B cell (primary cell): ENCODE results near the gene COLEC12. TPM values are rescaled to one million over a fixed set of nuclear protein-coding genes. Genes with fewer than 3 reads are reported as not detected.
A peak's percentile ranks its signal among the peaks of the same experiment; 100 is the strongest.

Experiments used
- ATAC-seq: fragments of 200-7000 bp; cut with Tn5 transposase; one replicate; pipeline ENCODE4 v1.10.0; 2021; ENCODE audit warnings: low read depth, mild to moderate bottlenecking, moderate number of reproducible peaks, moderate library complexity
- CTCF ChIA-PET: fragments of 350-600 bp; sonication (Branson Sonifier 250); formaldehyde crosslinking; loops from one replicate; lab custom pipeline; 2021; ENCODE audit warnings: antibody characterized with exemption, inconsistent platforms; lab: Charles Lee
- POLR2A ChIA-PET: fragments of 350-600 bp; sonication (Branson Sonifier 250); formaldehyde crosslinking; loops from one replicate; lab custom pipeline; 2021; ENCODE audit warnings: antibody characterized with exemption; lab: Charles Lee
- DNase-seq: peaks from one replicate; pipeline ENCODE4 v3.0.0; 2013
- H2AFZ ChIP-seq: 2 replicates; pipeline ENCODE4 v1.6.1; 2012; ENCODE audit warnings: mild to moderate bottlenecking, low read depth, low read length; ENCODE audit not compliant: insufficient read depth, poor library complexity, severe bottlenecking
- H3K27ac ChIP-seq, 2 donors: 1 replicate in 1 of 2; 2 replicates in 1 of 2; pipeline ENCODE4 v1.5.1; 2012 to 2013; ENCODE audit warnings: low read length in 2 of 2, mild to moderate bottlenecking in 2 of 2, moderate library complexity in 1 of 2
- H3K27me3 ChIP-seq, 4 experiments: fragments of 200-600 bp in 1 of 4; sonication (generic) in 1 of 4; replicated peaks in 1 of 4; 1 replicate in 2 of 4; 2 replicates in 2 of 4; pipeline versions ENCODE4 v1.6.1 to v1.7.0; 2013 to 2016; ENCODE audit warnings: low read length in 3 of 4, mild to moderate bottlenecking in 2 of 4, mixed read lengths in 1 of 4, moderate library complexity in 1 of 4; ENCODE audit not compliant: insufficient read depth in 4 of 4, control insufficient read depth in 3 of 4; ENCODE audit errors: control extremely low read depth in 1 of 4
- H3K36me3 ChIP-seq, 2 experiments: replicated peaks in 1 of 2; 1 replicate in 1 of 2; 2 replicates in 1 of 2; pipeline versions ENCODE4 v1.6.1 to v1.7.1; 2013; ENCODE audit warnings: low read length in 1 of 2; ENCODE audit not compliant: insufficient read depth in 2 of 2, control insufficient read depth in 1 of 2; ENCODE audit errors: control extremely low read depth in 1 of 2, extremely low read depth in 1 of 2
- H3K4me1 ChIP-seq, 2 donors: fragments of 200-600 bp in 1 of 2; sonication (generic) in 1 of 2; 1 replicate in 1 of 2; 2 replicates in 1 of 2; pipeline versions ENCODE4 v1.5.1 to v1.6.1; 2013 to 2017; ENCODE audit warnings: low read length in 2 of 2; ENCODE audit not compliant: control insufficient read depth in 2 of 2, insufficient read depth in 2 of 2
- H3K4me2 ChIP-seq: replicated peaks from 2 replicates; pipeline ENCODE3; 2012; ENCODE audit warnings: mild to moderate bottlenecking, low read depth, low read length; ENCODE audit not compliant: poor library complexity, severe bottlenecking
- H3K4me3 ChIP-seq, 5 experiments: fragments of 200-600 bp in 1 of 5; sonication (generic) in 1 of 5; 1 replicate in 3 of 5; 2 replicates in 2 of 5; pipeline versions ENCODE4 v1.5.1 to v1.7.0; 2011 to 2016; ENCODE audit warnings: low read length in 4 of 5, mild to moderate bottlenecking in 4 of 5, low read depth in 2 of 5, control low read depth in 1 of 5, moderate library complexity in 1 of 5; ENCODE audit not compliant: insufficient read depth in 1 of 5; ENCODE audit errors: control extremely low read depth in 1 of 5, extremely low read depth in 1 of 5
- H3K79me2 ChIP-seq: fragments of 200-600 bp; sonication (generic); one replicate; pipeline ENCODE4 v1.6.0; 2016; ENCODE audit warnings: low read length; ENCODE audit not compliant: control insufficient read depth, insufficient read depth
- H3K9ac ChIP-seq: fragments of 200-600 bp; sonication (generic); 2 replicates; pipeline ENCODE4 v1.6.1; 2017; ENCODE audit warnings: mild to moderate bottlenecking, low read length, moderate library complexity
- H3K9me3 ChIP-seq, 3 donors: one replicate each; pipeline versions ENCODE4 v1.6.1 to v1.7.1; 2013; ENCODE audit warnings: low read length in 2 of 3; ENCODE audit not compliant: control insufficient read depth in 2 of 3, insufficient read depth in 1 of 3; ENCODE audit errors: control extremely low read depth in 1 of 3
- H4K20me1 ChIP-seq: 2 replicates; pipeline ENCODE4 v1.6.0; 2012; ENCODE audit warnings: mild to moderate bottlenecking, low read length; ENCODE audit not compliant: insufficient read depth, control insufficient read depth, poor library complexity, severe bottlenecking
- H3K27ac Mint-ChIP-seq: one replicate; pipeline ENCODE4 v1.8.0; 2021; ENCODE audit warnings: mixed read lengths
- H3K27me3 Mint-ChIP-seq: one replicate; pipeline ENCODE4 v1.8.0; 2021; ENCODE audit warnings: mixed read lengths
- H3K4me1 Mint-ChIP-seq: one replicate; pipeline ENCODE4 v1.8.0; 2021; ENCODE audit warnings: mixed read lengths
- H3K4me3 Mint-ChIP-seq: one replicate; pipeline ENCODE4 v1.8.0; 2021; ENCODE audit warnings: mixed read lengths
- H3K9me3 Mint-ChIP-seq: one replicate; pipeline ENCODE4 v1.8.0; 2022; ENCODE audit warnings: mixed read lengths; ENCODE audit not compliant: insufficient read depth
- EZH2 ChIP-seq: IDR thresholded peaks from 2 replicates; pipeline ENCODE4 v1.6.1; 2012; ENCODE audit warnings: borderline replicate concordance, low read depth, mild to moderate bottlenecking, moderate library complexity, low read length; ENCODE audit not compliant: insufficient read depth, poor library complexity, severe bottlenecking
- WGBS: methylation state at CpG from one replicate; pipeline ENCODE4 v1.1.5; 2013; ENCODE audit warnings: missing lambda C conversion rate; ENCODE audit not compliant: insufficient coverage; 5-methylcytosine and 5-hydroxymethylcytosine counted together
- intact Hi-C: fragments of 100-400 bp; cut with micrococcal nuclease; formaldehyde crosslinking; loops from one replicate; pipeline ENCODE4 v1.10.0; 2022
- polyA plus RNA-seq: library from polyadenylated mRNA; depleted of rRNA; stranded (reverse); fragments of >200 nt; gene quantifications from 2 replicates; pipeline ENCODE4 v1.2.3, GENCODE V29; 2012
- total RNA-seq, 2 donors: library from RNA; stranded (reverse); fragments of 120-200 nt in 1 of 2; gene quantifications; 1 replicate in 1 of 2; 2 replicates in 1 of 2; pipeline versions ENCODE4 v1.2.3 to v1.2.4, GENCODE V29; 2013 to 2022
- TF ChIP-seq, protein P1 (sequence below): fragments of 200-600 bp; IDR thresholded peaks from one replicate; pipeline ENCODE4 v1.8.0; 2022; ENCODE audit warnings: antibody characterized with exemption, mild to moderate bottlenecking

The COLEC12 gene
- total and polyA plus RNA-seq, 2 donors (not counting 1 experiment from before 2014, with no cell fraction given) = not detected

DNA sequence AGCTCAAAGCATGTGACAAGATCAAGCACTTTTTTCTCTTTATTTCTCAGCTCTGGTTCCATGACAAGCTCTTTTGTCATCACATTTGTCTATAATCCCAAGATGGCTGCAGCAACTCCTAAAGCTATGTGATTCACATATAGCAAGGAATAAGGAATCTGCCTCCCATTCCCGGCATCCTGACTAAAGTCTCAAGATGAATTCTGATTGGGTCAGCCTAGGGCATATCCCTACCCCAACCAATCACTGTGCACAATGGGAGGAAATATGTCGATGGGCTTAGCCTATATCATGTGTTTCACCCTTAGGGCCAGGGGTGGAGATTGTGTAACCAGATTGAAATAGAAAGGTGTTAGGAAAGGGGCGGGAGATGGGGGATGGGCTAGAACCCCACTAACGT, 23.1 kb upstream of the COLEC12 start:
- H3K27me3 Mint-ChIP-seq = peaks cover 7% of the 10 kb centered on the region
- Histone ChIP-seq H3K79me2 (no peaks in the 10 kb centered on the region), H3K4me3 (no peak overlapping the region), H3K9me3 (no peaks in the 10 kb centered on the region), H4K20me1 (no peaks in the 10 kb centered on the region), H3K4me1 (no peaks in the 10 kb centered on the region), H3K4me2 (no peak overlapping the region), H3K27ac (no peak overlapping the region), H2AFZ (no peak overlapping the region), H3K27me3 (no peaks in the 10 kb centered on the region), H3K36me3 (no peaks in the 10 kb centered on the region), H3K9ac (no peak overlapping the region)
- H3K4me3 Mint-ChIP-seq = no peak overlapping the region
- CTCF ChIA-PET = no interaction called here
- no peaks in the 10 kb centered on the region for H3K4me1 Mint-ChIP-seq
- TF ChIP-seq EZH2 = no peak
- TF ChIP-seq, protein P1, sequence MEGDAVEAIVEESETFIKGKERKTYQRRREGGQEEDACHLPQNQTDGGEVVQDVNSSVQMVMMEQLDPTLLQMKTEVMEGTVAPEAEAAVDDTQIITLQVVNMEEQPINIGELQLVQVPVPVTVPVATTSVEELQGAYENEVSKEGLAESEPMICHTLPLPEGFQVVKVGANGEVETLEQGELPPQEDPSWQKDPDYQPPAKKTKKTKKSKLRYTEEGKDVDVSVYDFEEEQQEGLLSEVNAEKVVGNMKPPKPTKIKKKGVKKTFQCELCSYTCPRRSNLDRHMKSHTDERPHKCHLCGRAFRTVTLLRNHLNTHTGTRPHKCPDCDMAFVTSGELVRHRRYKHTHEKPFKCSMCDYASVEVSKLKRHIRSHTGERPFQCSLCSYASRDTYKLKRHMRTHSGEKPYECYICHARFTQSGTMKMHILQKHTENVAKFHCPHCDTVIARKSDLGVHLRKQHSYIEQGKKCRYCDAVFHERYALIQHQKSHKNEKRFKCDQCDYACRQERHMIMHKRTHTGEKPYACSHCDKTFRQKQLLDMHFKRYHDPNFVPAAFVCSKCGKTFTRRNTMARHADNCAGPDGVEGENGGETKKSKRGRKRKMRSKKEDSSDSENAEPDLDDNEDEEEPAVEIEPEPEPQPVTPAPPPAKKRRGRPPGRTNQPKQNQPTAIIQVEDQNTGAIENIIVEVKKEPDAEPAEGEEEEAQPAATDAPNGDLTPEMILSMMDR = no peak
- DNase-seq (no peak), ATAC-seq (no peak)
- H3K9me3 Mint-ChIP-seq = no peaks in the 10 kb centered on the region
- POLR2A ChIA-PET = no interaction called here
- intact Hi-C loops = no loop called here
- WGBS = 91% methylated on average over 2 of the region's 4 CpGs
- H3K27ac Mint-ChIP-seq = no peak overlapping the region

DNA sequence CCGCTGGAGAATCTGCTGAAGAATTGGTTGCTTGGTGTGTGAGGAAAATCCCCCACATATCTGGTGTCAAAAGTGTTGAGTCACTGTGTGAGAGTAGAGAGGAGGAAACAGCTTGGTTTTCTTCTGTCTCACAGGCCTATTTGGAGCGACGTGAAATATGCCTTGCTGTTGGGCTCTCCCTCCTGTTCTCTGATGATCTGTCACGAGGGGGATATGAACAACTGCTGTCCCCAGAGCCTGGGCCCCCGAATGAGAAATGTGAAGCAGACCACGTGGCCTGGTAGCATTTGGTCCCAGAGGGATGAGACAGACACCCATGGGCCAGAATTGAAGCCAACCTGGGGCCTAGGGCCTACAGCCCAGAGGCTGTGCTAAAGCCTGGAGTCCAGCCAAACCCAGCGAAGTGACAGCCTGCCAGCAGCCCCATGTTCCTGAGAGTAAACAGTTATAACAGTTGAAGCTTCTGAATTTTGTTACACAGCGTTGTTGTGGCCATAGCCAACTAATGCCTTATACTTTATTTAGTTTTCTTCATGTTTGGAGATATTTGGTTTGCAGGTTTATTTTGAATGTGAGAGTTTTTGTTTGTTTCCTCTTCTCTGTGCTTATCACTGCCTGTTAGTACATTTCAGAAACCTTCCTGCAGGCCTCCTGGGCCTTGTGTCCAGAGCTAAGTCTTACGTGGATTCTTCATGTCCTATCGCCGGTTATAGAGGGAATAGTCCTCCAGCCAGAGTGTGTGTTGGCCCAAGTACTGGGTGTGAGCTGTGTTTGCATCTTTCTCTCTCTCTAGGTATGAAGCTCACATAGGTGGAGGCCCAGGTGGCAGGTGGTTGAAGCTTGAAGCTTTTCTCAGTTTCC, 18.7 kb upstream of the COLEC12 start:
- no peak overlapping the region for H3K4me3 ChIP-seq
- Mint-ChIP-seq H3K27ac (no peak overlapping the region), H3K4me1 (no peaks in the 10 kb centered on the region), H3K27me3 (peaks cover 3% of the 10 kb centered on the region), H3K9me3 (no peaks in the 10 kb centered on the region), H3K4me3 (no peak overlapping the region)
- no peak overlapping the region for H3K9ac ChIP-seq
- 33% methylated on average over 8 of the region's 11 CpGs for WGBS
- peak overlapping the region; percentile 16 for H2AFZ ChIP-seq
- POLR2A ChIA-PET = no interaction called here
- H3K79me2 ChIP-seq = no peaks in the 10 kb centered on the region
- no peak for ATAC-seq
- no peak overlapping the region for H3K4me2 ChIP-seq
- H3K4me1 ChIP-seq = no peaks in the 10 kb centered on the region
- H3K27me3 ChIP-seq = no peaks in the 10 kb centered on the region
- TF ChIP-seq, protein P1 = no peak
- TF ChIP-seq EZH2 = no peak
- CTCF ChIA-PET = no interaction called here
- H3K9me3 ChIP-seq = peaks cover 0 to 1% (median 0%) of the 10 kb centered on the region in 3 donors
- no peak for DNase-seq
- no peaks in the 10 kb centered on the region for H3K36me3 ChIP-seq
- intact Hi-C loops = no loop called here
- no peak overlapping the region for H3K27ac ChIP-seq
- no peaks in the 10 kb centered on the region for H4K20me1 ChIP-seq
